Stimulated activated CD8-positive, alpha-beta memory T cell treated with anti-CD3 and anti-CD28 coated beads, Interleukin-12 subunit alpha, Interleukin-12 subunit beta, amount 100 ng/mL, for 4 hours (primary cell): ENCODE data around the gene ROM1.
A peak's percentile ranks its signal among the peaks of the same experiment; 100 is the strongest.
"Not testable (repeated sequence)": the region's sequence is repeated elsewhere in the genome, so short reads cannot be mapped to it uniquely, and the experiment has no call there.

Experiments used
- DNase-seq: peaks from one replicate; pipeline ENCODE4 v3.0.0-alpha.2; 2020; ENCODE audit warnings: low read depth

Gene ROM1

GRCh38 chr11:62610403-62610802 is 2.7 kb upstream of the ROM1 start:
- no peak for DNase-seq

GRCh38 chr11:62610814-62611704 is 2.0 kb upstream of the ROM1 start:
- no peak for DNase-seq

GRCh38 chr11:62611705-62612365 is 1.2 kb upstream of the ROM1 start:
- no peak for DNase-seq

- no peak for DNase-seq
These were observed 278 bp downstream of the ROM1 start for GRCh38 chr11:62613291-62613778.

- DNase-seq: no peak
These were observed 1.2 kb downstream of the ROM1 start for GRCh38 chr11:62614275-62614674.

- DNase-seq: no peak
These were observed 2.5 kb downstream of the ROM1 start for GRCh38 chr11:62615521-62615920.

- not testable (repeated sequence) for DNase-seq
These were observed 3.9 kb downstream of the ROM1 start for GRCh38 chr11:62616957-62617356.

GRCh38 chr11:62621027-62621566 is 8.0 kb downstream of the ROM1 start:
- no peak for DNase-seq

GRCh38 chr11:62621567-62622470 is 8.8 kb downstream of the ROM1 start, which contains the start of gene B3GAT3:
B3GAT3 (minus strand) TSS chr11:62621986; CDS start chr11:62621947, 39 bp downstream.
- peak; percentile 96 for DNase-seq

GRCh38 chr11:62622476-62623089 is 9.5 kb downstream of the ROM1 start:
- DNase-seq: no peak

- no peak for DNase-seq
These were observed 14.7 kb downstream of the ROM1 start for GRCh38 chr11:62627713-62628112.

- DNase-seq: no peak
These were observed 19.4 kb downstream of the ROM1 start for GRCh38 chr11:62632492-62632891.

GRCh38 chr11:62644220-62644619 is 31.2 kb downstream of the ROM1 start:
- no peak for DNase-seq

- no peak for DNase-seq
These were observed 32.6 kb downstream of the ROM1 start for GRCh38 chr11:62645671-62645945.

- DNase-seq: peak; percentile 98
These were observed 33.1 kb downstream of the ROM1 start, which contains the start of gene GANAB for GRCh38 chr11:62645946-62646824. GANAB (minus strand) TSS chr11:62646613; CDS start chr11:62646599, 14 bp downstream.

GRCh38 chr11:62646825-62647608 is 34.0 kb downstream of the ROM1 start:
- no peak for DNase-seq

- no peak for DNase-seq
These were observed 34.5 kb downstream of the ROM1 start for GRCh38 chr11:62647609-62648005.

- no peak for DNase-seq
These were observed 35.3 kb downstream of the ROM1 start for GRCh38 chr11:62648185-62648966.

GRCh38 chr11:62648967-62649364 is 35.9 kb downstream of the ROM1 start:
- DNase-seq: no peak
